SK-N-SH (cell line): ENCODE results near the gene CYB561.

ENCODE experiments used
- CHD2 ChIP-seq: fragments of 150-350 bp; IDR thresholded peaks from 2 replicates; pipeline ENCODE4 v1.6.1; 2018; ENCODE audit warnings: low read length; ENCODE audit not compliant: partially characterized antibody
- EZH2phosphoT487 ChIP-seq: fragments of 200-600 bp; sonication (generic); IDR thresholded peaks from 2 replicates; pipeline ENCODE4 v1.6.1; 2017; ENCODE audit warnings: low read depth, mixed run types, mild to moderate bottlenecking, antibody characterized with exemption, moderate library complexity, borderline replicate concordance
- GABPA ChIP-seq: IDR thresholded peaks from 2 replicates; pipeline ENCODE4 v1.4.0; 2012; ENCODE audit warnings: low read depth, mild to moderate bottlenecking
- GATA2 ChIP-seq: sonication (generic); formaldehyde crosslinking; IDR thresholded peaks from 2 replicates; pipeline ENCODE4 v1.5.0; 2020; ENCODE audit warnings: mild to moderate bottlenecking, missing genetic modification reagents
- MXI1 ChIP-seq: IDR thresholded peaks from 2 replicates; pipeline ENCODE4 v1.6.1; 2012; ENCODE audit warnings: mild to moderate bottlenecking, low read depth, low read length, improper control_type of control experiment
- RAD21 ChIP-seq: IDR thresholded peaks from 2 replicates; pipeline ENCODE4 v1.6.1; 2012; ENCODE audit warnings: mild to moderate bottlenecking, low read length
- RFX5 ChIP-seq: IDR thresholded peaks from 2 replicates; pipeline ENCODE4 v1.6.1; 2012; ENCODE audit warnings: mild to moderate bottlenecking, improper control_type of control experiment, low read length
- RXRA ChIP-seq: IDR thresholded peaks from 2 replicates; pipeline ENCODE4 v1.4.0; 2012; ENCODE audit warnings: low read depth, mild to moderate bottlenecking, borderline replicate concordance
- TCF12 ChIP-seq: IDR thresholded peaks from 2 replicates; pipeline ENCODE4 v1.4.0; 2012
- TF ChIP-seq, protein P1 (sequence below): fragments of 200-600 bp; sonication (generic); IDR thresholded peaks from 2 replicates; pipeline ENCODE4 v1.6.1; 2017; ENCODE audit warnings: antibody characterized with exemption, mild to moderate bottlenecking, moderate library complexity

DNA sequence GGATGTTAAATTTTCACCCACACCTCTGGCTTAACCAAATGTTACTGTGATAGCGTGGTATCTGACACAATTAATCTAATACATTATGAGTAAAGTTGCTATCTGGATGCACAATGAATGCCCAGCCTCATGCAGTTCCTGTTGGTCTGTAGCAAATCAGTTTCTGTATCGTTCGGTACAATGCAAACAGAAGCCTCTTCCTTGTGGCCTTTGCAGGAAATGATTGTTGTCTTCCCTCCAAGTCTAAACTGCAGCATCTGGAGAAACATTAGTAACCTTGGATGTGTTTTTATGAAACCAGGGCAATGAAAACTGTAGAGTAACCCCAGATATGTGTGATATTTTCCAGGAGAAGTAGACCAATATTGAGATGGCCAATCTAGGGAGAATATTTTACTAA, 46.8 kb downstream of the CYB561 start:
- TF ChIP-seq, protein P1, sequence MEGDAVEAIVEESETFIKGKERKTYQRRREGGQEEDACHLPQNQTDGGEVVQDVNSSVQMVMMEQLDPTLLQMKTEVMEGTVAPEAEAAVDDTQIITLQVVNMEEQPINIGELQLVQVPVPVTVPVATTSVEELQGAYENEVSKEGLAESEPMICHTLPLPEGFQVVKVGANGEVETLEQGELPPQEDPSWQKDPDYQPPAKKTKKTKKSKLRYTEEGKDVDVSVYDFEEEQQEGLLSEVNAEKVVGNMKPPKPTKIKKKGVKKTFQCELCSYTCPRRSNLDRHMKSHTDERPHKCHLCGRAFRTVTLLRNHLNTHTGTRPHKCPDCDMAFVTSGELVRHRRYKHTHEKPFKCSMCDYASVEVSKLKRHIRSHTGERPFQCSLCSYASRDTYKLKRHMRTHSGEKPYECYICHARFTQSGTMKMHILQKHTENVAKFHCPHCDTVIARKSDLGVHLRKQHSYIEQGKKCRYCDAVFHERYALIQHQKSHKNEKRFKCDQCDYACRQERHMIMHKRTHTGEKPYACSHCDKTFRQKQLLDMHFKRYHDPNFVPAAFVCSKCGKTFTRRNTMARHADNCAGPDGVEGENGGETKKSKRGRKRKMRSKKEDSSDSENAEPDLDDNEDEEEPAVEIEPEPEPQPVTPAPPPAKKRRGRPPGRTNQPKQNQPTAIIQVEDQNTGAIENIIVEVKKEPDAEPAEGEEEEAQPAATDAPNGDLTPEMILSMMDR, result no peak
- TF ChIP-seq RXRA (no peak), TCF12 (peak; percentile 29; the same call in 1 of the 2 replicates), MXI1 (0 out of 2 replicates have a peak, but pooled peaks have one; percentile 37), CHD2 (no peak), RFX5 (no peak), GATA2 (peak; percentile 60; the same call in 1 of the 2 replicates), EZH2phosphoT487 (no peak), GABPA (no peak), RAD21 (peak; percentile 34)
